HepG2 (cell line): Measurements from ENCODE around the gene ZFP90. TPM values are rescaled to one million over a fixed set of nuclear protein-coding genes. Genes with fewer than 3 reads are reported as not detected.
A peak's percentile ranks its signal among the peaks of the same experiment; 100 is the strongest.

Source experiments
- ARNTL ChIP-seq: sonication (generic); formaldehyde crosslinking; IDR thresholded peaks from 2 replicates; pipeline ENCODE4 v1.4.0; 2020; ENCODE audit warnings: mild to moderate bottlenecking, missing genetic modification reagents
- CEBPB ChIP-seq: IDR thresholded peaks from 2 replicates; pipeline ENCODE4 v1.6.1; 2011; ENCODE audit warnings: low read depth, low read length, improper control_type of control experiment, borderline replicate concordance
- DNMT1 ChIP-seq: sonication (generic); formaldehyde crosslinking; IDR thresholded peaks from 2 replicates; pipeline ENCODE4 v1.5.1; 2020; ENCODE audit warnings: mild to moderate bottlenecking, missing genetic modification reagents
- FOXJ3 ChIP-seq: sonication (generic); formaldehyde crosslinking; IDR thresholded peaks from 2 replicates; pipeline ENCODE4 v1.4.0; 2020; ENCODE audit warnings: missing genetic modification reagents, mild to moderate bottlenecking, borderline replicate concordance
- FOXK1 ChIP-seq: sonication (generic); formaldehyde crosslinking; IDR thresholded peaks from 2 replicates; pipeline ENCODE4 v1.4.0; 2020; ENCODE audit warnings: low read depth, missing genetic modification reagents, borderline replicate concordance
- HDAC6 ChIP-seq: fragments of 200-600 bp; sonication (generic); IDR thresholded peaks from 2 replicates; pipeline ENCODE4 v1.7.0; 2017; ENCODE audit warnings: mild to moderate bottlenecking, antibody characterized with exemption, low read length, low read depth
- MLLT10 ChIP-seq: sonication (generic); formaldehyde crosslinking; IDR thresholded peaks from 2 replicates; pipeline ENCODE4 v1.4.0; 2020; ENCODE audit warnings: missing genetic modification reagents
- NFE2L1 ChIP-seq: sonication (generic); formaldehyde crosslinking; IDR thresholded peaks from 2 replicates; pipeline ENCODE4 v1.4.0; 2020; ENCODE audit warnings: missing genetic modification reagents, mild to moderate bottlenecking, borderline replicate concordance
- RELA ChIP-seq: sonication (generic); formaldehyde crosslinking; IDR thresholded peaks from 2 replicates; pipeline ENCODE4 v1.4.0; 2020; ENCODE audit warnings: missing genetic modification reagents
- ZBTB8A ChIP-seq: sonication (generic); formaldehyde crosslinking; IDR thresholded peaks from 2 replicates; pipeline ENCODE4 v1.4.0; 2020; ENCODE audit warnings: mild to moderate bottlenecking, low read depth, missing genetic modification reagents, borderline replicate concordance
- ZMYM4 ChIP-seq: sonication (generic); formaldehyde crosslinking; IDR thresholded peaks from 2 replicates; pipeline ENCODE4 v1.8.1; 2023; ENCODE audit warnings: mild to moderate bottlenecking, missing genetic modification reagents
- ZNF282 ChIP-seq: fragments of 450-650 bp; IDR thresholded peaks from 2 replicates; pipeline ENCODE4 v1.6.1; 2018; ENCODE audit not compliant: partially characterized antibody
- ZNF546 ChIP-seq: sonication (generic); formaldehyde crosslinking; conservative IDR thresholded peaks from 2 replicates; pipeline ENCODE4 v1.8.1; 2023; ENCODE audit warnings: mild to moderate bottlenecking, missing genetic modification reagents
- ZNF792 ChIP-seq: IDR thresholded peaks from 2 replicates; pipeline ENCODE4 v1.6.1; 2016
- ZSCAN21 ChIP-seq: sonication (generic); formaldehyde crosslinking; IDR thresholded peaks from 2 replicates; pipeline ENCODE4 v1.8.0; 2022; ENCODE audit warnings: mild to moderate bottlenecking, missing genetic modification reagents, moderate library complexity, borderline replicate concordance
- polyA plus RNA-seq, 8 experiments: library from polyadenylated mRNA; depleted of rRNA in 3 of 8; stranded (reverse) in 7 of 8; unstranded in 1 of 8; fragments of >200 nt; fragmentation: Illumina TruSeq in 4 of 8; extraction: Trizol in 4 of 8; gene quantifications; 2 replicates each; pipeline versions ENCODE4 v1.2.1 to v1.2.3, GENCODE V29; 2011 to 2016; ENCODE audit warnings: low read depth in 4 of 8, missing spikeins in 1 of 8, mixed read lengths in 1 of 8; ENCODE audit not compliant: insufficient read depth in 1 of 8
- total RNA-seq, 5 experiments: library from RNA; depleted of rRNA; stranded (reverse); fragments of >200 nt; fragmentation: Illumina TruSeq; extraction: Trizol; gene quantifications; 2 replicates each; pipeline ENCODE4 v1.2.3, GENCODE V29; 2016; ENCODE audit warnings: low read depth in 1 of 5
- TF ChIP-seq, protein P1 (sequence below): sonication (generic); formaldehyde crosslinking; IDR thresholded peaks from 2 replicates; pipeline ENCODE4 v1.5.0; 2020; ENCODE audit warnings: mild to moderate bottlenecking, missing genetic modification reagents, borderline replicate concordance
- TF ChIP-seq, protein P2 (sequence below): sonication (generic); formaldehyde crosslinking; conservative IDR thresholded peaks from 2 replicates; pipeline ENCODE4 v1.4.0; 2020; ENCODE audit warnings: mild to moderate bottlenecking, missing genetic modification reagents, moderate library complexity

Gene ZFP90
- total and polyA plus RNA-seq, 2 of the 13 experiments (the other 11 are each of a cell fraction or from before 2014, with no cell fraction given): 17.6 to 18.9 TPM

DNA sequence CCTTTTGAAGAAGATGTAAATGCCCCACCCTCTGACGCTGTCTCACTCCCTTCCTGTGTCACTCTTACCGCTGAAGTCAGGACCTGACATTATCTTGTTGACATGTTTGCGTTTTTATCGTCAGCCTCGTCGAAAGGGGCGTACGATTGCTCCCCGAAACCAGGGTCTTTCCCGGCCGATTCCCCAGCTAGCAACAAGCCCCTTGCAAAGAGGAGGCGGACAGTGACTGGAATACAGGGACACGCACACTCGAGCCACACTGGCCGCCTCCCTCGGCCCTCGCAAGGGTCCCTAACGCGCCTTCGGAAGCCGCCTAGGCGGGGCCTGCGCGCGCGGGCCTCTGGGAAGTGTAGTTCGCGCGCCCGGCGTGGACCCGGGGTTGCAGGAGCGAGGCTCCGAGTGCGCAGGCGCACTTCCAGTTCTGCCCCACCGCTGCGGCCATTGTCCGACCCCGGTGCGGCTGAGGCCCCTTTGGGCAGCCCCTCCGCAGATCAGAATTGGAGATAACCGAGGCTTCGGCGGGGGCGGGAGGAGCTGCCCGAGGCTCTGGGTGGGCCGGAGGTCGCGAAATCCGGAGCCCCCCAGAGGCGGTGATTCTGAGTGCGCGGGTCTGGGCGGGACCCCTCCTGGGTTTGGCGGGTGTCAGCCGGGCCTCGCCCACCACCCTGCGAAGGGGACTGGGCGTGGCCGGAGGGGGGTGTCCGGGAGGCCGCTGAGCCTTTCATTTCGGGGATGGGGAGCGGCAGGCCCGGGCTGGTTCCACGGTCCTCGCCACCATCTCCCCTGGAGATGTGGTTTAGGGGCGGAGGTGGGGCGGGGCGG is at the start of gene ZFP90 (continued):
- TF ChIP-seq ZBTB8A (CRISPR knock-in tag) (no peak), DNMT1 (CRISPR knock-in tag) (no peak; the same call in none of the 2 replicates), HDAC6 (no peak), RELA (CRISPR knock-in tag) (no peak), NFE2L1 (peak; percentile 49; the same call in 1 of the 2 replicates), ZMYM4 (CRISPR knock-in tag) (peak; percentile 35; the same call in 1 of the 2 replicates), FOXK1 (CRISPR knock-in tag) (0 out of 2 replicates have a peak, but pooled peaks have one; percentile 58), ARNTL (no peak; the same call in 1 of the 2 replicates), ZNF792 (CRISPR knock-in tag) (no peak), MLLT10 (no peak), FOXJ3 (CRISPR knock-in tag) (peak; percentile 73), CEBPB (no peak), ZNF282 (no peak), ZSCAN21 (CRISPR knock-in tag) (no peak), ZNF546 (no peak)
- TF ChIP-seq, protein P1, sequence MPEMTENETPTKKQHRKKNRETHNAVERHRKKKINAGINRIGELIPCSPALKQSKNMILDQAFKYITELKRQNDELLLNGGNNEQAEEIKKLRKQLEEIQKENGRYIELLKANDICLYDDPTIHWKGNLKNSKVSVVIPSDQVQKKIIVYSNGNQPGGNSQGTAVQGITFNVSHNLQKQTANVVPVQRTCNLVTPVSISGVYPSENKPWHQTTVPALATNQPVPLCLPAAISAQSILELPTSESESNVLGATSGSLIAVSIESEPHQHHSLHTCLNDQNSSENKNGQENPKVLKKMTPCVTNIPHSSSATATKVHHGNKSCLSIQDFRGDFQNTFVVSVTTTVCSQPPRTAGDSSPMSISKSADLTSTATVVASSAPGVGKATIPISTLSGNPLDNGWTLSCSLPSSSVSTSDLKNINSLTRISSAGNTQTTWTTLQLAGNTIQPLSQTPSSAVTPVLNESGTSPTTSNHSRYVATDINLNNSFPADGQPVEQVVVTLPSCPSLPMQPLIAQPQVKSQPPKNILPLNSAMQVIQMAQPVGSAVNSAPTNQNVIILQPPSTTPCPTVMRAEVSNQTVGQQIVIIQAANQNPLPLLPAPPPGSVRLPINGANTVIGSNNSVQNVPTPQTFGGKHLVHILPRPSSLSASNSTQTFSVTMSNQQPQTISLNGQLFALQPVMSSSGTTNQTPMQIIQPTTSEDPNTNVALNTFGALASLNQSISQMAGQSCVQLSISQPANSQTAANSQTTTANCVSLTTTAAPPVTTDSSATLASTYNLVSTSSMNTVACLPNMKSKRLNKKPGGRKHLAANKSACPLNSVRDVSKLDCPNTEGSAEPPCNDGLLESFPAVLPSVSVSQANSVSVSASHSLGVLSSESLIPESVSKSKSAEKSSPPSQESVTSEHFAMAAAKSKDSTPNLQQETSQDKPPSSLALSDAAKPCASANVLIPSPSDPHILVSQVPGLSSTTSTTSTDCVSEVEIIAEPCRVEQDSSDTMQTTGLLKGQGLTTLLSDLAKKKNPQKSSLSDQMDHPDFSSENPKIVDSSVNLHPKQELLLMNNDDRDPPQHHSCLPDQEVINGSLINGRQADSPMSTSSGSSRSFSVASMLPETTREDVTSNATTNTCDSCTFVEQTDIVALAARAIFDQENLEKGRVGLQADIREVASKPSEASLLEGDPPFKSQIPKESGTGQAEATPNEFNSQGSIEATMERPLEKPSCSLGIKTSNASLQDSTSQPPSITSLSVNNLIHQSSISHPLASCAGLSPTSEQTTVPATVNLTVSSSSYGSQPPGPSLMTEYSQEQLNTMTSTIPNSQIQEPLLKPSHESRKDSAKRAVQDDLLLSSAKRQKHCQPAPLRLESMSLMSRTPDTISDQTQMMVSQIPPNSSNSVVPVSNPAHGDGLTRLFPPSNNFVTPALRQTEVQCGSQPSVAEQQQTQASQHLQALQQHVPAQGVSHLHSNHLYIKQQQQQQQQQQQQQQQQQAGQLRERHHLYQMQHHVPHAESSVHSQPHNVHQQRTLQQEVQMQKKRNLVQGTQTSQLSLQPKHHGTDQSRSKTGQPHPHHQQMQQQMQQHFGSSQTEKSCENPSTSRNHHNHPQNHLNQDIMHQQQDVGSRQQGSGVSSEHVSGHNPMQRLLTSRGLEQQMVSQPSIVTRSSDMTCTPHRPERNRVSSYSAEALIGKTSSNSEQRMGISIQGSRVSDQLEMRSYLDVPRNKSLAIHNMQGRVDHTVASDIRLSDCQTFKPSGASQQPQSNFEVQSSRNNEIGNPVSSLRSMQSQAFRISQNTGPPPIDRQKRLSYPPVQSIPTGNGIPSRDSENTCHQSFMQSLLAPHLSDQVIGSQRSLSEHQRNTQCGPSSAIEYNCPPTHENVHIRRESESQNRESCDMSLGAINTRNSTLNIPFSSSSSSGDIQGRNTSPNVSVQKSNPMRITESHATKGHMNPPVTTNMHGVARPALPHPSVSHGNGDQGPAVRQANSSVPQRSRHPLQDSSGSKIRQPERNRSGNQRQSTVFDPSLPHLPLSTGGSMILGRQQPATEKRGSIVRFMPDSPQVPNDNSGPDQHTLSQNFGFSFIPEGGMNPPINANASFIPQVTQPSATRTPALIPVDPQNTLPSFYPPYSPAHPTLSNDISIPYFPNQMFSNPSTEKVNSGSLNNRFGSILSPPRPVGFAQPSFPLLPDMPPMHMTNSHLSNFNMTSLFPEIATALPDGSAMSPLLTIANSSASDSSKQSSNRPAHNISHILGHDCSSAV (CRISPR knock-in tag): no peak
- TF ChIP-seq, protein P2, sequence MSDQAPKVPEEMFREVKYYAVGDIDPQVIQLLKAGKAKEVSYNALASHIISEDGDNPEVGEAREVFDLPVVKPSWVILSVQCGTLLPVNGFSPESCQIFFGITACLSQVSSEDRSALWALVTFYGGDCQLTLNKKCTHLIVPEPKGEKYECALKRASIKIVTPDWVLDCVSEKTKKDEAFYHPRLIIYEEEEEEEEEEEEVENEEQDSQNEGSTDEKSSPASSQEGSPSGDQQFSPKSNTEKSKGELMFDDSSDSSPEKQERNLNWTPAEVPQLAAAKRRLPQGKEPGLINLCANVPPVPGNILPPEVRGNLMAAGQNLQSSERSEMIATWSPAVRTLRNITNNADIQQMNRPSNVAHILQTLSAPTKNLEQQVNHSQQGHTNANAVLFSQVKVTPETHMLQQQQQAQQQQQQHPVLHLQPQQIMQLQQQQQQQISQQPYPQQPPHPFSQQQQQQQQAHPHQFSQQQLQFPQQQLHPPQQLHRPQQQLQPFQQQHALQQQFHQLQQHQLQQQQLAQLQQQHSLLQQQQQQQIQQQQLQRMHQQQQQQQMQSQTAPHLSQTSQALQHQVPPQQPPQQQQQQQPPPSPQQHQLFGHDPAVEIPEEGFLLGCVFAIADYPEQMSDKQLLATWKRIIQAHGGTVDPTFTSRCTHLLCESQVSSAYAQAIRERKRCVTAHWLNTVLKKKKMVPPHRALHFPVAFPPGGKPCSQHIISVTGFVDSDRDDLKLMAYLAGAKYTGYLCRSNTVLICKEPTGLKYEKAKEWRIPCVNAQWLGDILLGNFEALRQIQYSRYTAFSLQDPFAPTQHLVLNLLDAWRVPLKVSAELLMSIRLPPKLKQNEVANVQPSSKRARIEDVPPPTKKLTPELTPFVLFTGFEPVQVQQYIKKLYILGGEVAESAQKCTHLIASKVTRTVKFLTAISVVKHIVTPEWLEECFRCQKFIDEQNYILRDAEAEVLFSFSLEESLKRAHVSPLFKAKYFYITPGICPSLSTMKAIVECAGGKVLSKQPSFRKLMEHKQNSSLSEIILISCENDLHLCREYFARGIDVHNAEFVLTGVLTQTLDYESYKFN (CRISPR knock-in tag): no peak
